ENCODE data around the gene KLF16. TPM values are rescaled to one million over a fixed set of nuclear protein-coding genes. Genes with fewer than 3 reads are reported as not detected.

Gene KLF16
- total RNA-seq, 6 experiments from 2014 or later, result 37.7 to 48.3 (median 41.6) TPM

DNA sequence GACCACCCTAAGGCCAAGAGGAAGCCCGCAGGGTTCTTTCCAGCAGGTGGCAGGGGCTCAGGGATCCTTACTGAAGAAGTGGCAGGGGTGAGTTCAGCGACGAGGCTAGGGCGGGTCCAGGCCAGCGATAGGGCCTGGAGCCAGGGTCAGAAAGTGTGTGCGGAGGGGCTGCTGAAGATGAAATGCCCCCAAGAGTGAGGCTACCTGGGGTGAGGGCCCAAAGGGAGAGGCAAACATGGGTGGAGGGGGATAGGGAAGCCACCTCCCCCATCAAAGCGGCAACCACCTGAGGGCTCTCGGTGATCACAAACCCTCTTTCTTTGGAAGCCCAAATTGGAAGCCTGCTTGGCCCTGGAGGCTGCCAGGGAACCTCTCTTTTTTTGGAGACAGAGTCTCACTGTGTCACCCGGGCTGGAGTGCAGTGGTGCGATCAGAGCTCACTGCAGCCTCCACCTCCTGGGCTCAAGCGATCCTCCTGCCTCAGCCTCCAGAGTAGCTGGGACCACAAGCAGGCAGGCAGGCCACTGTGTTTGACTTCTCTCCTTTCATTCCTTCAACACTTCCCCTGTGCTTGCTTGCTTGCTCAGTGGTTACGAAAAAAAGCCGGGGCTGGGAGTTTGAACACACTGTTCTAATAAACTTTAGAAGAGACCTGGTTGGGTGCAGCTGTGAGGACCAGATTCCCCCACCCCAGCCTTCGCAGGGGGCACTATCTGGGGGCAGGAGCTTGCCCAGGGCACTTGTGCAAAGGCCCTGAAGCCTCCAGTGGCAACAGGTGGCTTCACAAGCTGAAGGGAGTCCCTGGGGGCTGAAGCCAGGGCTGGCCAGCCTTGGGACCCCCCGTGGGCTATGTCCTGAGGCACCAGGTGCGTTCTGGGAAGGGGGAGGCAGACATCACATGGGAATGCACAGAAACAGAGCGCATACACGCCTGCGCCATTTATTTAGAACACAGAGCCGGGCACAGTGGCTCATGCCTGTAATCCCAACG lies 49.9 kb downstream of the KLF16 start:
- Mint-ChIP-seq H3K27ac (peak overlapping the region; percentile 96), H3K36me3 (ENCODE audit: low read depth) (no peaks in the 10 kb centered on the region), H3K4me3 (peak overlapping the region; percentile 93), H3K27me3 (ENCODE audit: insufficient read depth) (peaks cover 10% of the 10 kb centered on the region), H3K4me1 (ENCODE audit: low read depth) (peaks cover 17% of the 10 kb centered on the region), H3K9me3 (no peaks in the 10 kb centered on the region)
- TF ChIP-seq, protein P1, sequence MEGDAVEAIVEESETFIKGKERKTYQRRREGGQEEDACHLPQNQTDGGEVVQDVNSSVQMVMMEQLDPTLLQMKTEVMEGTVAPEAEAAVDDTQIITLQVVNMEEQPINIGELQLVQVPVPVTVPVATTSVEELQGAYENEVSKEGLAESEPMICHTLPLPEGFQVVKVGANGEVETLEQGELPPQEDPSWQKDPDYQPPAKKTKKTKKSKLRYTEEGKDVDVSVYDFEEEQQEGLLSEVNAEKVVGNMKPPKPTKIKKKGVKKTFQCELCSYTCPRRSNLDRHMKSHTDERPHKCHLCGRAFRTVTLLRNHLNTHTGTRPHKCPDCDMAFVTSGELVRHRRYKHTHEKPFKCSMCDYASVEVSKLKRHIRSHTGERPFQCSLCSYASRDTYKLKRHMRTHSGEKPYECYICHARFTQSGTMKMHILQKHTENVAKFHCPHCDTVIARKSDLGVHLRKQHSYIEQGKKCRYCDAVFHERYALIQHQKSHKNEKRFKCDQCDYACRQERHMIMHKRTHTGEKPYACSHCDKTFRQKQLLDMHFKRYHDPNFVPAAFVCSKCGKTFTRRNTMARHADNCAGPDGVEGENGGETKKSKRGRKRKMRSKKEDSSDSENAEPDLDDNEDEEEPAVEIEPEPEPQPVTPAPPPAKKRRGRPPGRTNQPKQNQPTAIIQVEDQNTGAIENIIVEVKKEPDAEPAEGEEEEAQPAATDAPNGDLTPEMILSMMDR (IDR thresholded peaks at IDR 0.05), result peak; percentile 28
- no peak for DNase-seq

- H3K9me3 Mint-ChIP-seq, result no peaks in the 10 kb centered on the region
- DNase-seq, result peak; percentile 93
- TF ChIP-seq, protein P1 (IDR thresholded peaks at IDR 0.05), result peak; percentile 76
- peak overlapping the region; percentile 93 for H3K4me3 Mint-ChIP-seq
- peak overlapping the region; percentile 96 for H3K27ac Mint-ChIP-seq
- peaks cover 17% of the 10 kb centered on the region for H3K4me1 Mint-ChIP-seq (ENCODE audit: low read depth)
- no peaks in the 10 kb centered on the region for H3K36me3 Mint-ChIP-seq (ENCODE audit: low read depth)
- H3K27me3 Mint-ChIP-seq (ENCODE audit: insufficient read depth), result peaks cover 10% of the 10 kb centered on the region
Observed at GRCh38 chr19:1812426-1813191, 50.8 kb downstream of the KLF16 start.

GRCh38 chr19:1811942-1812425 lies 51.4 kb downstream of the KLF16 start, which contains the start of gene ATP8B3:
ATP8B3 (minus strand) TSS chr19:1812276; CDS start chr19:1811736, 540 bp downstream.
- Mint-ChIP-seq H3K4me3 (peak within 1 kb of the TSS; percentile 93), H3K36me3 (ENCODE audit: low read depth) (no peaks in the 10 kb centered on the region), H3K27me3 (ENCODE audit: insufficient read depth) (peaks cover 10% of the 10 kb centered on the region), H3K4me1 (ENCODE audit: low read depth) (peaks cover 17% of the 10 kb centered on the region), H3K9me3 (no peaks in the 10 kb centered on the region), H3K27ac (peak within 1 kb of the TSS; percentile 96)
- TF ChIP-seq, protein P1 (IDR thresholded peaks at IDR 0.05), result peak; percentile 66
- no peak for DNase-seq

GRCh38 chr19:1811472-1811894 lies 51.9 kb downstream of the KLF16 start:
- Mint-ChIP-seq H3K36me3 (ENCODE audit: low read depth) (no peaks in the 10 kb centered on the region), H3K9me3 (no peaks in the 10 kb centered on the region), H3K4me1 (ENCODE audit: low read depth) (peaks cover 17% of the 10 kb centered on the region), H3K27me3 (ENCODE audit: insufficient read depth) (peaks cover 10% of the 10 kb centered on the region), H3K4me3 (peak overlapping the region; percentile 74), H3K27ac (peak overlapping the region; percentile 25)
- DNase-seq, result peak; percentile 68
- TF ChIP-seq, protein P1 (IDR thresholded peaks at IDR 0.05), result no peak

DNA sequence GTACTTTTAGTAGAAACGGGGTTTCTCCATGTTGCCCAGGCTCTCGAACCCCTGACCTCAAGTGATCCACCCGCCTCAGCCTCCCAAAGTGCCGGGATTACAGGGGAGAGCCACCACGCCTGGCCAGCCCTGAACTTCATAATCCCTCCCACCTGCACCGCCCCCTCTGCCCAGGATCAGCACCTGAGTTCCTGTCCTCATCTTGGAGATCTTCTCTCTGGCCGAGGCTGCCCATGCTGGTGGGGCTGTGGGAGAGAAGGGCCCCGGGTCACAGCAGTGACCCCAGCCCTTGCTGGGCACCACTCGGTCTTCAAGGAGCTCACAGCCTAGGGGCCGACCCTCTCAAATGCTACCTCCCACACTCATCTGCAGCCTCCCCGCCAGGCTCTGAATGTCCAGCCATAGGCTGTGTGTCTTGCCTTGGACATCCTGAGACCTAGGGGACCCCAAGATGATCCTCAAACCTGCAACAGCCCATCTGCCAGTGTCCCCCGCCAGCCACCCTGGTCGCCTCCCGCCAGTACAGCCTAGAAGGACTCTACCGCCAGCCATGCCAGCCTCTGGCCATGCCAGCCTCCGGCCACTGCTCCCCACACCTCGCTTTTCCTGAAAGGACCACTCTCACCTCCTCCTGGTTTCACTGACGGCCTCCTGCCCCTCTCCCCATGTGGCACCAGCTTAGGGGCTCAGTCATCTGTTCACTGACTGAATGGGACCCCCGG lies 52.8 kb downstream of the KLF16 start:
- TF ChIP-seq, protein P1 (IDR thresholded peaks at IDR 0.05), result no peak
- Mint-ChIP-seq H3K36me3 (ENCODE audit: low read depth) (no peaks in the 10 kb centered on the region), H3K4me3 (no peak overlapping the region), H3K27ac (no peak overlapping the region), H3K9me3 (no peaks in the 10 kb centered on the region), H3K4me1 (ENCODE audit: low read depth) (peaks cover 17% of the 10 kb centered on the region), H3K27me3 (ENCODE audit: insufficient read depth) (peaks cover 10% of the 10 kb centered on the region)
- no peak for DNase-seq

Measured in HFFc6 (cell line).